ENCODE measurements around the gene DPEP2.
"Not testable (repeated sequence)": the region's sequence is repeated elsewhere in the genome, so short reads cannot be mapped to it uniquely, and the experiment has no call there.

Gene DPEP2, protein sequence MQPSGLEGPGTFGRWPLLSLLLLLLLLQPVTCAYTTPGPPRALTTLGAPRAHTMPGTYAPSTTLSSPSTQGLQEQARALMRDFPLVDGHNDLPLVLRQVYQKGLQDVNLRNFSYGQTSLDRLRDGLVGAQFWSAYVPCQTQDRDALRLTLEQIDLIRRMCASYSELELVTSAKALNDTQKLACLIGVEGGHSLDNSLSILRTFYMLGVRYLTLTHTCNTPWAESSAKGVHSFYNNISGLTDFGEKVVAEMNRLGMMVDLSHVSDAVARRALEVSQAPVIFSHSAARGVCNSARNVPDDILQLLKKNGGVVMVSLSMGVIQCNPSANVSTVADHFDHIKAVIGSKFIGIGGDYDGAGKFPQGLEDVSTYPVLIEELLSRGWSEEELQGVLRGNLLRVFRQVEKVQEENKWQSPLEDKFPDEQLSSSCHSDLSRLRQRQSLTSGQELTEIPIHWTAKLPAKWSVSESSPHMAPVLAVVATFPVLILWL

DNA sequence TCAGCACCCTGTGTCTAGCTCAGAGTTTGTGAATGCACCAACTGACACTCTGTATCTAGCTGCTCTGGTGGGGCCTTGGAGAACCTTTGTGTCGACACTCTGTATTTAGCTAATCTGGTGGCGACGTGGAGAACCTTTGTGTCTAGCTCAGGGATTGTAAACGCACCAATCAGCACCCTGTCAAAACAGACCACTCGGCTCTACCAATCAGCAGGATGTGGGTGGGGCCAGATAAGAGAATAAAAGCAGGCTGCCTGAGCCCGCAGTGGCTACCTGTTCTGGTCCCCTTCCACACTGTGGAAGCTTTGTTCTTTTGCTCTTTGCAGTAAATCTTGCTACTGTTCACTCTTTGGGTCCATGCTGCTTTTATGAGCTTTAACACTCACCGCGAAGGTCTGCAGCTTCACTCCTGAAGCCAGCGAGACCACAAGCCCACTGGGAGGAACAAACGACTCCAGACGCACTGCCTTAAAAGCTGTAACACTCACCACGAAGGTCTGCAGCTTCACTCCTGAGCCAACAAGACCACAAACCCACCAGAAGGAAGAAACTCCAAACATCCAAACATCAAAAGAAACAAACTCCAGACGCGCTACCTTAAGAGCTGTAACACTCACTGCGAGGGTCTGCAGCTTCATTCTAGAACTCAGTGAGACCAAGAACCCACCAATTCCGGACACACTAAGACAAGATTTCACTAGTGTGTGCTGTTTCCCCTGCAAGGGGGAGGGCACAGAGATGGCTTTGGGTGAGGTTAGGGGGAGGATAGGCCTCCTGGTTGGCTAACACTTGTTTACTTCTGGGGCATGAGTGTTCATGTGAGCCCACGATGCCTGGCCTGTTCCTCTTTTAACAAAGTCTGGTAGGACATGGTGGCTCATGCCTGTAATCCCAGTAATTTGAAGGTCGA, at the start of gene DPEP2:
Gene DPEP2 (minus strand): TSS at position 706 of the 910 bp plus-strand sequence. CDS start 6,272 bp downstream, outside the sequence.
- DNase-seq (ENCODE audit: low spot score), result not testable (repeated sequence)

DNA sequence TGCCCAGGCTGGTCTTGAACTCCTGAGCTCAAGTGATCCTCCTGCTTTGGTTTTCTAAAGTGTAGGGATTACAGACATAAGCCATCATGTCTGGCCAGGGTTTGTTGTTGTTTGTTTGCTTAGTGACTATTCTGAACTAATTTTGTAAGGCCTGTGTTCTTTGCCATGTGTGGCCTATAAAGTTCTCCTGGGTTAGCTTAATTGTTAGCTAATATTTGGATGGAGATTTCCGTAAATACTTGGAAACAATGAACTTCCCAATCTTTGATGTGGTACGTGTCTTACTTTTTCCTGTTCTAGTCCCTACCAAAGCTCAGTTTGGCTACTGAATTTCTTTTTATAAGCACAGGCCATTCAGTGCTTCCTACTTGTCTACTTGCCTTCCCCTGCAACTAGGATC, 48.7 kb upstream of the DPEP2 start:
- DNase-seq (ENCODE audit: low spot score), result no peak

DNA sequence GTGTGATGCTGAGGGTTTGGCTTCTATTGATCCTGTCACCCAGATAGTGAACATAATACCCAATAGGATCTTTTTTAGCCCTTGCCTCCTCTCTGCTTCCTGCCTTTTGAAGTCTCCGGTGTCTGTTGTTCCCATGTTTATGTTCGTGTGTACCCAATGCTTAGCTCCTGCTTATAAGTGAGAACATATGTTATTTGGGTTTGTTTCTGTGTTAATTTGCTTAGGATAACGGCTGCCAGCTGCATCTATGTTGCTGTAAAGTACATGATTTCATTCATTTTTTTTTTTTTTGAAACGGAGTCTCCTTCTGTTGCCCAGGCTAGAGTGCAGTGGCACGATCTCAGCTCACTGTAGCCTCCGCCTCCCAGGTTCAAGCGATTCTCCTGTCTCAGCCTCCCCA, 46.8 kb upstream of the DPEP2 start:
- no peak for DNase-seq (ENCODE audit: low spot score)

DNA sequence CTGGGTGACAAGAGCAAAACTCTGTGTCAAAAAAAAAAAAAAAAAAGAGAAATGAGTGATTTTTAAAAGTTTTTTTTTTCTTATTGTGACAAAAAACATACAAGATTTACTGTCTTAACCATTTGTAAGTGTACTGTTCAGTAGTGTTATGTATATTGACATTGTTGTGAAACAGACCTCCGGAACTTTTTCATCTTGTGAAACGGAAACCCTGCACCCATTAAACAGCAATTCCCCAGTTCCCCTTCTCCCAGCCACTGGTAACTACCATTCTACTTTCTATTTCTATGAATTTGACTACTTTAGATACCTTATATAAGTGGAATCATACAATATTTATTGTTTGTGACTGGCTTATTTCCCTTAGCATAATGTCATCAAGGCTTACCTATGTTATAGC, 42.5 kb upstream of the DPEP2 start:
- no peak for DNase-seq (ENCODE audit: low spot score)

DNA sequence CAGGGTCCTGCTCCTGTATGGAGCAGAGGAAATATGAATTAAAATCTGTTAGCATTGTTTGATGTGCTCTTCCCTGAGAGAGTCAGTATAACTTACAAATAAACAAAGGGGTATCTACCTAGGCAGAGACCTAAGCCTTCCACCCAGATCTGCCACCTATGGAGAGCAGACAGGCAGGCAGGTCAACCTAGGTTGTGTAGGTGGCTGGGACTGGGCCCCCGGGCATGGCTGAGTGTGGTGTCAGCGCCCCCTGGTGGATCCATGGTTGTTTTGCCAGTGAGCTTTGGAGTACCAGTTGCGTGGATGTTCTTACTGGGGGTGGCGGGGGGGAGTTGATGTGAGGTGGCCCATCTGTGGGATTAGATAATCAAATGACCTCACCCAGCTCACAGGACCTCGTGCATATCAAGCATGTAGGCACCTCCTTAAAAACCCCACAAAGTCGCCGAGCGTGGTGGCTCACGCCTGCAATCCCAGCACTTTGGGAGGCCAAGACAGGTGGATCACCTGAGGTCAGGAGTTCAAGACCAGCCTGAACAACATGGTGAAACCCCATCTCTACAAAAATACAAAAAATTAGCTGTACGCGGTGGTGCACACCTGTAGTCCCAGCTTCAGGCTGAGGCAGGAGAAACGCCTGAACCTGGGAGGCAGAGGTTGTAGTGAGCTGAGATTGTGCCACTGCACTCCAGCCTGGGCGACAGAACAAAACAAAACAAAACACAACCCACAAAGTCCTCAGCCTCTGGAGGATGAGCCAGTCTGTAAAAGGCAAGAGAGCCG, 41.4 kb upstream of the DPEP2 start:
- DNase-seq (ENCODE audit: low spot score), result peak; percentile 88

DNA sequence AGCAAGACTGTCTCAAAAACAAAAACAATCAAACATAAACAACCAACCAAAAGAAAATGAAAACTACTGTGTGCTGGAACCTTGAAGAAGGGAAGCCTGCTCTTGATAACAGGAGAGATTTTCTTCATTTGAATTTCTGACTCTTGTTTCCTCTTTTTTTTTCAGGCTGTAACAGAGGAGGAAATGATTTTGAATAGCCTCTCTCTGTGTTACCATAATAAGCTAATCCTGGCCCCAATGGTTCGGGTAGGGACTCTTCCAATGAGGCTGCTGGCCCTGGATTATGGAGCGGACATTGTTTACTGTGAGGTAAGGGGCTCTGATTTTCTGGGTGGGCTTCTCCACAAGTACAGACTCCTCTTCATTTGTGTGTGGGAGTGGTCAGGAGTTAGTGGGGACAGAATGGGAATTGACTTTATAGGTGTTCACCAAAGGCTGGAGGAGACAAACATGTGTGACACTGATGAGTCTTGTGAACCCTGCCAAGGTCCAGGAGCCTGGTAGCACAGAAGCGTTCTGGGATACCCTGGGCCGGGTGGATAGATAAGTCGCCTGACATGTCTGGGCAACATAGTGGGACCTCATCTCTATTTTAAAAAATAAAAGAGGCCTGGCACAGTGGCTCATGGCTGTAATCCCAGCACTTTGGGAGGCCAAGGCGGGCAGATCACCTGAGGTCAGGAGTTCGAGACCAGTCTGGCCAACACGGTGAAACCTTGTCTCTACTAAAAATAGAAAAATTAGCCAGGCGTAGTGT, 38.7 kb upstream of the DPEP2 start:
- no peak for DNase-seq (ENCODE audit: low spot score)

DNA sequence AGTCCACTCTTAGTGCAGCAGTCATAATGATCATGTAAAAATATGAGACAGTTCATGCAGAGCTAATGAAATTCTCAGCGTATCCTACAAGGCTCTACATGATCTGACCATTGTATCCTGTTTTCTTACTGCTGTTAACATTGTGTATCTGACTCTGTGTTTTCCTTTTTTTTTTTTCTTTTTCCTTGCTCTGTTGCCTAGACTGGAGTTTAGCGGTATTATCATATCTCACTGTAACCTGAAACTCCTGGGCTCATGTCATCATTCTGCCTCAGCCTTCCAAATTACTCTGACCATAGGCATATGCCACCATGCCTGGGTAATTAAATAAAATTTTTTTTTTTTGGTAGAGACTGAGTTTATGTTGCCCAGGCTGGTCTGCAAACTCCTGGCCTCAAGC, 35.9 kb upstream of the DPEP2 start:
- no peak for DNase-seq (ENCODE audit: low spot score)

DNA sequence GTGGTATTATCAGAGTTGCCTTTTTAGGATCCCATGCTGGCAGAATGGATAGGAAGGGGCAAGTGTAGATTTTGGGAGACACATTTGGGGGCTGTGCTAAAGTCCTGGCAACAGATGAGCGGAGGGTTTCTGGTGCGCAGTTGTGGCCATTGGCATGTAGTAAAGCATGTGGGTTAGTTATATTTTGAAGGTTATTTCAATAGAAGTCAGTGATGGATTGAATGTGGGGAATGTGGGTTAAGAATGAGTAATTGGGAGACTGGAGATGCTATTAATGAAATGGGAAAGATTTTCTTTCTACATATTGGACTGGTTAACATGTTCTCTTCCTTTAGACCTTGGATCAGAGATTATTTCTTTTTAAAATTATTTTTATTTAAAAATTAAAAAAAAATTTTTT, 33.8 kb upstream of the DPEP2 start:
- DNase-seq (ENCODE audit: low spot score), result no peak

DNA sequence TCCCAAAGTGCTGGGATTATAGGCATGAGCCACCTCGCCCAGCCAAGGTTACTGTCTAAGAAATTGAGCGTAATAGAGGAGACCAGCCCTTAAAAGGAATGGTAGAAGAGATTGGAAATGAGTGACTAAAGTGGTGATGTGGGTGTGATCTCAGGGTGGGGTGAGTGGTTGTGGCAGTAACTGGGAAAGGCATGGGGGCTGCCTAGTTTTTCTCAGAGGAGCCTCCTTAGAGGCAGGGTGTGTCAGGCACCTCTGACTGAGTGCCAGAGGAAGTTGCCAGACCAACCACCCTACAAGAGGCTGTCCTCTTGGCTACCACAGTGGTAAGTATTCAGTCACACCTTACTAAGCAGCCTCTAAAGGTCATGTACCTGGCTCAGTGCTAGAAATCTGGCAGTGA, 32.7 kb upstream of the DPEP2 start:
- DNase-seq (ENCODE audit: low spot score), result no peak

DNA sequence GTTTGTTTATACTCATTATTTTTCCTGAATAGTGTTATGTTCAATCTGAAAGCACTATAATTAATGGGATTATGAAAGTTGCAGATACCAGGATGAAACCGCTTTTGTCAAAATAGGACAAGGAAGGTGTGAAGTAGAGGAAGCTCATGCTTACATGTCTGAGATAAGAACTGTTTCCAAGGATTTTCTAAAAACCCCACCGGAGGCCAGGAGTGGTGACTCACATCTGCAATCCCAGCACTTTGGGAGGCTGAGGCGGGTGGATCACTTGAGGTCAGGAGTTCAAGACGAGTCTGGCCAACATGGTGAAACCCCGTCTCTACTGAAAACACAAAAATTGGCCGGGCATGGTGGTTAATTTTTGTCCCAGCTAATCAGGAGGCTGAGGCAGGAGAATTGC, 30.8 kb upstream of the DPEP2 start:
- DNase-seq (ENCODE audit: low spot score), result not testable (repeated sequence)

DNA sequence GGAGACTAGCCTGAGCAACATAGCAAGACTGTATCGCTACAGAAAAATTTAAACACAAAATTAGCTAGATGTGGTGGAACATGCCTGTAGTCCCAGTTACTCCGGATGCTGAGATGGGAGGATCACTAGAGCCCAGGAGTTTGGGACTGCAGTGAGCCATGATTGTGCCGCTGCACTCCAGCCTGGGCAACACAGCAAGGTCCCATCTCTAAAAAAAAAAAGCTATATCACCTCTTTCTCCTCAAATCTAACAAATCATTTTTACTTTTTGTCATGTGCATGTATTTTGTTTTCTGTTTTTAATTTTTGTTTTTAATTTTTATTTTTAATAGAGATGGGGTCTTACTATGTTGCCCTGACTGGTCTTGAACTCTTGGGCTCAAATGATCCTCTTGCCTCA, 29.7 kb upstream of the DPEP2 start:
- no peak for DNase-seq (ENCODE audit: low spot score)

DNA sequence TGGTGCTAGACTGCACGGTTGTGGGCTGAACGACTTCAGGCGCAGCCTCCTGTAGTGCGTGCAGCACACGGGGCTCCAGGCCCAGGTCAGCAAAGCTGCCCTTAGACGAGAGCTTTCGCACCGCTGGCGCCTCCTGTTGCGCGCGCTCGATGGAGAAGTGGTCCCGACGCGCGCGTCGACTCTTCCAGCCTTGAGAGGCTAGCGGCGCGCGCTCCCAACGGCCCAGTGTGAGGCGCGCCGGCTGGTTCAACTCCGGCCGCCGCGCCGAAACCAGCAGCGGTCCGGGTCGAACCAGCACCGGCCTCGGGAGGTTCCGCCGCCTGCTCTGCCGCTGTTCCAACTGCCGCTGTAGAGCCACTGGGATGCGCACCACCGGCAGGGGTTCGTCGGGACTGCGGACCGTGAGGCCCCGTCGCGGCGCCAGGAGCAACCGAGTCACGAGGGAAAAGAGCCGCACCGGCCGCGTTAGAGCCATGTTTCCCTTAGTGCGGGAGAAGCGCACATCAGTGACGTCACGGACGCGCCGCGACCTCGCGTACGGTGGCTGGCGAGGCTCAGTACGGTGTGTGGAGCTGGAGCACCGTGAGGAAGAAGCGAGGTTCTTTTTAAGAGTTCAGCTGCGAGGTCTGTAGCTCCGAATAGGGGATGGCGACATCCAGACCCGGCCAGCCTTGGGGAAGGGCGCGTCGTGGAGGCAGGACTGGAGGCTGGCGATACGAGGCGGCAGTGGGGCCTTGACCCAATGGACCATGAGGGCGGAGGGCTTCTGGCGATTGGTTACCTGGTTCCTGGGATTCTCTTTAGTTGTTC, 23.6 kb upstream of the DPEP2 start, which contains the start of the genes DDX28 and DUS2:
Gene DDX28 (minus strand): TSS at position 505 of the 810 bp plus-strand sequence. CDS start 30 bp downstream, at position 475.
Gene DUS2 (plus strand): TSS at position 557 of the 810 bp plus-strand sequence. CDS start 14,740 bp downstream, outside the sequence.
- peak; percentile 93 for DNase-seq (ENCODE audit: low spot score)

DNA sequence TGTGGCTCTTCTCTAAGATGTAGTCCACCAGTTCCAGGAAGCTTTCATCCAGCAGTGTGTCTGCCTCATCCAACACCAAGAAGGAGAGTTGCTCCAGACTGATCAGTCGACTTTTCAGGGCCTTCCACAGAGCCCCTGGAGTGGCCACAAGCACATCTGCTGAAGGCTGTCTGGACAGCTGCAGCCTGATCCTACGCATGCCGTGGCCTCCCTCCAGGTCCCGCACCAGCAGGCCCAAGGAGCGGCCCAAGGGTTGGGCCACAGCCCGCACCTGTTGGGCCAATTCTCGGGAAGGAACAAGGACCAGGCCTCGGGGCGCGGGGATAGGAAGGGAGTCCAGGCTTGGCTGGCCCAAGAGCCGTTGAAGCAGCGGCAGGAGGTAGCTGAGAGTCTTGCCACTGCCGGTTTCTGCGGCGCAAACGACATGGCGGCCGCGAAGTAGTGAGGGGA, 23.0 kb upstream of the DPEP2 start:
- no peak for DNase-seq (ENCODE audit: low spot score)

DNA sequence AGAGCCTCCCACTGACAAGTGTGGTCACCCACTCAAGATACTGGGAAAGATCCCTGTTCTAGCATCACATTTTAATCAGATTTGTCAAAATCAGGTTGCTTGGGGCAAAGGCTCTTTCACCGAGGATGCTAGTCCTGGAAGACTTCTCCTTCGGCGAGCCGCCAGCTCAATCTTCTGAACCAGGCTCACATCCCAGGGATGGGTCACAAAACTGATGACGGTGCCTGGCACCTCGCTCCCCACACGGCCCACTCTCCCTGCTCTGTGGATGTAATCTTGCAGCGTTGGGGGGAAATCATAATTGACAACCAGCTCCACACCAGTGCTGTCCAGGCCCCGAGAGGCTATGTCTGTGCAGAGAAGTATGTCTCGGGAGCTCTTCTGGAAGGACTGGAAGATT, 22.2 kb upstream of the DPEP2 start:
- no peak for DNase-seq (ENCODE audit: low spot score)

DNA sequence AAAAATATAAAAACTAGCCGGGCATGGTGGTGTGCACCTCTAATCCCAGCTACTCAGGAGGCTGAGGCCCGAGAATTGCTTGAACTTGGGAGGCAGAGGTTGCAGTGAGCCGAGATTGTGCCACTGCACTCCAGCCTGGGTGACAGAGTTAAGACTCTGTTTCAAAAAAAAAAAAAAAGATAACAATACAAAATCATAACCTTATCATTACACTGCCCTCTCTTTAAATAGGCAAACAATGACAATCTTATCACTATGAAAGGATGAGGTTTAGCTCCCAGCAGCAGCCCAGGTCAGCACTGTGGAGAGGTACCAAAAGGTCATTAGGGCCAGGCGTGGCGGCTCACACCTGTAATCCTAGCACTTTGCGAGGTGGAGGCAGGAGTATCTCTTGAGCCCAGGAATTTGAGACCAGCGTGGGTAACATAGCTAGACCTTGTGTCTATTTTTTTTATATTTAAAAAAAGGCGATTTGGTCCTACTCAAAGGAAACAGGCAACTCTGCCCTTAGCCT, 19.9 kb upstream of the DPEP2 start:
- no peak for DNase-seq (ENCODE audit: low spot score)

DNA sequence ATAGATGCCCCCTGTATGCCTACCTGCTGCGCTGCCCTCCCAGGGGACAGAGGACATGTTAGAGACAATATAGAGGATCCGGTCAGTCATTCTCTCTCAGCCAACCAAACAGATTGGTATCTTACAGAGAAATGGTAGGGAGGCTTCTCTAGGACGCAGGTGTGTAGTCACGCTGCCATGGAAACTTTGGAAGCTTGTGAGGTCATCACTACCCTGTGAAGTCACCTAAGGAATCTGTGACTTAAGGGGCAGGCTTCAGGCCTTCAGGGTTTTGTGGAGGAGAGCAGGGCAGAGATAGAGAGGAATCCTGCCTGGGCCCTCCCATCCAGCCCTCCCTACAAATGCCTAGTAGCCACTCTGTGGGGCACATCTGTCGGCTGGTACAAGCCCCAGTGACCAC, 16.4 kb upstream of the DPEP2 start, which contains the start of gene DPEP2NB:
Gene DPEP2NB (minus strand): TSS at position 231 of the 400 bp plus-strand sequence. CDS start 141 bp downstream, at position 90.
- no peak for DNase-seq (ENCODE audit: low spot score)

DNA sequence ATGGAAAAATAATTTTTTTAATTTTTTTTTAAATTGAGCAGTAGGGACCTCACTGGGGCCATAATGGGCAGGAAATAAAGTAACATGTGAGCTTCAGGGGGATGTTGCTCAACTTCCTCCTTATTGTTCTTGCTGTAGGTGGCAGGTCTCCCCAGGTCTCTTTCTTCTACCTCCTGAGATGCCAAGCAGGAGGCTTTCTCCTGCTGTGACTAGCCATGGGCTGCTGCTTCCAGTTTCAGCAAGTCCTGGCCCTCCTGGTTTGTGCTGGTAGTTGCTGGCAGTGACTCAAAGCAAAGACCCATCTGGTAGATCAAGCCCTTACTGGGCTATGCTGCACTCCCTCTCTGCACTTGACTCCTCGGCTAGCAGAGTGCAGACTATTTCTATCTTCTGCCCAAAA, 14.2 kb upstream of the DPEP2 start:
- DNase-seq (ENCODE audit: low spot score), result no peak

DNA sequence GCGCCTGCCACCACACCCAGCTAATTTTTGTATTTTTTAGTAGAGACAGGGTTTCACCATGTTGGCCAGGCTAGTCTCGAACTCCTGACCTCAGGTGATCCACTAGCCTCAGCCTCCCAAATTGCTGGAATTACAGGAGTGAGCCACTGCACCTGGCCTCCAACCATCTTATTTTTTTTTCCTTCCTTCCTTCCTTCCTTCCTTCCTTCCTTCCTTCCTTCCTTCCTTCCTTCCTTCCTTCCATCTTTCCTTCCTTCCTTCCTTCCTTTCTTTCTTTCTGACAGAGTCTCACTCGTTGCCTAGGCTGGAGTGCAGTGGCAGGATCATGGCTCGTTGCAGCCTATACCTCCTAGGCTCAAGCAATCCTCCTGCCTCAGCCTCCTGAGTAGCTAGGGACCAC, 10.6 kb upstream of the DPEP2 start:
- not testable (repeated sequence) for DNase-seq (ENCODE audit: low spot score)

DNA sequence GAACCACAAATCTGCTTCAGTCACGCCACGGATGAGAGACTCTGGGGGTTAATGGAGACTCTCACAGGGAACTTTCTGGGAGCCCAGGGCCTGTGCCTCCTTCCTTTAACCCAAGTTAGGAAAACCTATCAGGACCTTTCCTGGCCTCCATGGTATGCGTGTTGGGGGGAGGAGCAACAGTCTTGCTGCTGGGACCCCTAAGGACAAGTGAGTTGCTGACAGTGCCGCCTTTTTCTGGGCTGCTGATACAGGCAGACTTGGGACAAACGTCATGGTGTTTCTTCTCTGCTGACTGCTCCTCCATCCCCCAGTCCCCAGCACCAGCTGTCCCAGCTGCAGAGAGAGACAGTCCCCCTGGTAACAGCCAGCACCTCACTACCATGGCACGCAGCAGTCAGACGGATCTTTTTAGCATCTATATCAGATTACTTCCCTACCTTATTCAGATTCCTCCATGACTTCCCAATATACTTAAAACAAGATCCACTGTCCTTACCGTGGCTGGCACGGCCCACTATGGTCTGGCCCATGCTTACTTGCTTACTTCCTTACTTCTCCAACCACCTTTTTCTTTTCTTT, 10.0 kb upstream of the DPEP2 start:
- DNase-seq (ENCODE audit: low spot score), result no peak
